HuH-7.5 (cell line): ENCODE results near the gene ZBED2.
"Not testable (repeated sequence)": the region's sequence is repeated elsewhere in the genome, so short reads cannot be mapped to it uniquely, and the experiment has no call there.

Experiments used
- DNase-seq: peaks from one replicate; pipeline ENCODE4 v3.0.0; 2011; ENCODE audit warnings: low spot score

ZBED2 gene

GRCh38 chr3:111595232-111595631 lies at the start of gene ZBED2:
Gene ZBED2, minus strand, starts transcription at chr3:111595346. Its CDS starts 1,145 bp downstream, at chr3:111594201.
- no peak for DNase-seq

GRCh38 chr3:111639316-111639715 lies 44.2 kb upstream of the ZBED2 start:
- no peak for DNase-seq

GRCh38 chr3:111636366-111636885 lies 41.3 kb upstream of the ZBED2 start:
- DNase-seq = no peak

GRCh38 chr3:111635403-111635802 lies 40.3 kb upstream of the ZBED2 start:
- no peak for DNase-seq

- not testable (repeated sequence) for DNase-seq
These were observed 35.5 kb upstream of the ZBED2 start for GRCh38 chr3:111630638-111631037.

- DNase-seq = not testable (repeated sequence)
These were observed 33.9 kb upstream of the ZBED2 start for GRCh38 chr3:111629018-111629417.

GRCh38 chr3:111627092-111627491 lies 31.9 kb upstream of the ZBED2 start:
- no peak for DNase-seq

GRCh38 chr3:111621535-111621934 lies 26.4 kb upstream of the ZBED2 start:
- no peak for DNase-seq

GRCh38 chr3:111619833-111620232 lies 24.7 kb upstream of the ZBED2 start:
- no peak for DNase-seq

- DNase-seq = no peak
These were observed 23.8 kb upstream of the ZBED2 start for GRCh38 chr3:111618945-111619344.

- no peak for DNase-seq
These were observed 22.9 kb upstream of the ZBED2 start for GRCh38 chr3:111617912-111618601.

GRCh38 chr3:111617406-111617805 lies 22.3 kb upstream of the ZBED2 start:
- no peak for DNase-seq

GRCh38 chr3:111616417-111617105 lies 21.4 kb upstream of the ZBED2 start:
- no peak for DNase-seq

GRCh38 chr3:111615880-111616279 lies 20.7 kb upstream of the ZBED2 start:
- DNase-seq = no peak

GRCh38 chr3:111613294-111613693 lies 18.1 kb upstream of the ZBED2 start:
- no peak for DNase-seq

- no peak for DNase-seq
These were observed 15.5 kb upstream of the ZBED2 start for GRCh38 chr3:111610612-111611054.

- no peak for DNase-seq
These were observed 15.0 kb upstream of the ZBED2 start for GRCh38 chr3:111610189-111610588.

GRCh38 chr3:111609700-111610099 lies 14.6 kb upstream of the ZBED2 start:
- DNase-seq = no peak

- DNase-seq = no peak
These were observed 13.2 kb upstream of the ZBED2 start for GRCh38 chr3:111608383-111608782.

GRCh38 chr3:111607240-111607920 lies 12.2 kb upstream of the ZBED2 start:
- DNase-seq = no peak

- no peak for DNase-seq
These were observed 10.3 kb upstream of the ZBED2 start for GRCh38 chr3:111605493-111605892.

GRCh38 chr3:111605018-111605417 lies 9.9 kb upstream of the ZBED2 start:
- DNase-seq = no peak

- DNase-seq = no peak
These were observed 9.0 kb upstream of the ZBED2 start for GRCh38 chr3:111604119-111604518.
